Measurements from ENCODE around the gene ABCC4. TPM values are rescaled to one million over a fixed set of nuclear protein-coding genes. Genes with fewer than 3 reads are reported as not detected.

Gene ABCC4
- total RNA-seq, 1 experiment from 2014 or later, result 17.0 TPM

GRCh38 chr13:95300625-95301182 is 547 bp downstream of the ABCC4 start:
- H4K20me1 ChIP-seq (ENCODE audit: insufficient read depth), result no peaks in the 10 kb centered on the region
- POLR2A ChIA-PET (ENCODE audit: unreplicated experiment), result interaction anchor here (0.6 kb wide), 1 partner anchor 644 kb away, joined by 25 read pairs; no protein-coding TSS in a partner anchor
- intact Hi-C loops (cut with micrococcal nuclease; ENCODE audit: unreplicated experiment), result loop anchor here (1.0 to 2.0 kb wide), 3 partner anchors 80 to 110 kb away; no protein-coding TSS in a partner anchor
- peak in 1 of 2 experiments; percentile 54 for DNase-seq
- peak overlapping the region; percentile 75 for H3K4me2 ChIP-seq
- H3F3A ChIP-seq (ENCODE audit: insufficient read depth, low read depth), result peaks cover 21% of the 10 kb centered on the region; the same call in 1 of the 2 replicates
- no peaks in the 10 kb centered on the region for H3K36me3 ChIP-seq (ENCODE audit: low read depth)
- 0 out of 2 replicates have a peak, but pooled peaks cover 4% of the 10 kb centered on the region for H3K79me2 ChIP-seq (ENCODE audit: low read depth)
- peaks cover 24% of the 10 kb centered on the region for H3K4me1 ChIP-seq (replicated peaks; ENCODE audit: insufficient read depth)
- H3K27me3 ChIP-seq (ENCODE audit: insufficient read depth, low read depth), result no peaks in the 10 kb centered on the region
- TF ChIP-seq CTCF (conservative IDR thresholded peaks at IDR 0.05) (no peak), EZH2 (IDR thresholded peaks at IDR 0.05; ENCODE audit: low read depth) (no peak)
- peak overlapping the region; percentile 59 for H3K4me3 ChIP-seq
- peak overlapping the region; percentile 46; the same call in 1 of the 2 replicates for H2AFZ ChIP-seq
- BruUV-seq (replicated peaks), result no TSS peak
- CTCF ChIA-PET, result no interaction called here
- H3K27ac ChIP-seq, result no peak overlapping the region; the same call in 1 of the 2 replicates
- H3K9me3 ChIP-seq (ENCODE audit: insufficient read depth, low read depth), result no peaks in the 10 kb centered on the region
- no peaks in the 10 kb centered on the region for H3K9me2 ChIP-seq (ENCODE audit: insufficient read depth)

GRCh38 chr13:95298971-95299621 is 2.2 kb downstream of the ABCC4 start:
- Histone ChIP-seq H4K20me1 (ENCODE audit: insufficient read depth) (no peaks in the 10 kb centered on the region), H3K4me2 (peak overlapping the region; percentile 38), H3K79me2 (ENCODE audit: low read depth) (0 out of 2 replicates have a peak, but pooled peaks cover 4% of the 10 kb centered on the region), H3K9me3 (ENCODE audit: insufficient read depth, low read depth) (no peaks in the 10 kb centered on the region), H2AFZ (no peak overlapping the region), H3K27me3 (ENCODE audit: insufficient read depth, low read depth) (no peaks in the 10 kb centered on the region), H3F3A (ENCODE audit: insufficient read depth, low read depth) (peaks cover 21% of the 10 kb centered on the region; the same call in 1 of the 2 replicates), H3K9me2 (ENCODE audit: insufficient read depth) (no peaks in the 10 kb centered on the region), H3K4me3 (no peak overlapping the region), H3K36me3 (ENCODE audit: low read depth) (no peaks in the 10 kb centered on the region), H3K4me1 (replicated peaks; ENCODE audit: insufficient read depth) (peaks cover 24% of the 10 kb centered on the region), H3K27ac (no peak overlapping the region)
- BruUV-seq (replicated peaks), result no TSS peak
- peak; percentile 52 to 95 for DNase-seq
- ChIA-PET POLR2A (ENCODE audit: unreplicated experiment) (no interaction called here), CTCF (interaction anchor here (0.6 kb wide), 1 partner anchor 1928 kb away, joined by 3 read pairs; no protein-coding TSS in a partner anchor)
- intact Hi-C loops (cut with micrococcal nuclease; ENCODE audit: unreplicated experiment), result loop anchor here (1.0 kb wide), 1 partner anchor 45 kb away; no protein-coding TSS in a partner anchor
- TF ChIP-seq CTCF (conservative IDR thresholded peaks at IDR 0.05), result no peak
- TF ChIP-seq EZH2 (IDR thresholded peaks at IDR 0.05; ENCODE audit: low read depth), result no peak

- no peaks in the 10 kb centered on the region for H3K9me2 ChIP-seq (ENCODE audit: insufficient read depth)
- ChIA-PET CTCF (interaction anchor here (2.7 kb wide), 1 partner anchor 82 kb away, joined by 11 read pairs; no protein-coding TSS in a partner anchor), POLR2A (ENCODE audit: unreplicated experiment) (no interaction called here)
- TF ChIP-seq CTCF (conservative IDR thresholded peaks at IDR 0.05) (no peak), EZH2 (IDR thresholded peaks at IDR 0.05; ENCODE audit: low read depth) (no peak)
- BruUV-seq (replicated peaks), result no TSS peak
- 0 out of 2 replicates have a peak, but pooled peaks cover 4% of the 10 kb centered on the region for H3K79me2 ChIP-seq (ENCODE audit: low read depth)
- H3K4me3 ChIP-seq, result no peak overlapping the region
- DNase-seq, result no peak
- H4K20me1 ChIP-seq (ENCODE audit: insufficient read depth), result no peaks in the 10 kb centered on the region
- no peaks in the 10 kb centered on the region for H3K9me3 ChIP-seq (ENCODE audit: insufficient read depth, low read depth)
- H2AFZ ChIP-seq, result no peak overlapping the region
- intact Hi-C loops (cut with micrococcal nuclease; ENCODE audit: unreplicated experiment), result no loop called here
- no peaks in the 10 kb centered on the region for H3K36me3 ChIP-seq (ENCODE audit: low read depth)
- H3K27me3 ChIP-seq (ENCODE audit: insufficient read depth, low read depth), result no peaks in the 10 kb centered on the region
- H3K4me2 ChIP-seq, result peak overlapping the region; percentile 10
- H3F3A ChIP-seq (ENCODE audit: insufficient read depth, low read depth), result peaks cover 21% of the 10 kb centered on the region; the same call in 1 of the 2 replicates
- H3K27ac ChIP-seq, result 0 out of 2 replicates have a peak overlapping the region, but pooled peaks have one; percentile 13
- H3K4me1 ChIP-seq (replicated peaks; ENCODE audit: insufficient read depth), result peaks cover 24% of the 10 kb centered on the region
Observed at GRCh38 chr13:95298169-95298965, 2.9 kb downstream of the ABCC4 start.

Measured in PC-9 (cell line).